ENCODE results near the gene CUTC. TPM values are rescaled to one million over a fixed set of nuclear protein-coding genes. Genes with fewer than 3 reads are reported as not detected.
"Not testable (repeated sequence)": the region's sequence is repeated elsewhere in the genome, so short reads cannot be mapped to it uniquely, and the experiment has no call there.

Gene CUTC
- total RNA-seq, 2 experiments from 2014 or later, result 26.0 to 26.6 TPM

- H3K4me1 Mint-ChIP-seq (ENCODE audit: low read depth), result peaks cover 11% of the 10 kb centered on the region
- no peak overlapping the region for H3K27ac Mint-ChIP-seq
- ChIA-PET CTCF (interaction anchor here (1.5 to 2.0 kb wide), 2 partner anchors 18 to 278 kb away, joined by 4 to 9 read pairs; no protein-coding TSS in a partner anchor), POLR2A (no interaction called here)
- no peaks in the 10 kb centered on the region for H3K9me3 Mint-ChIP-seq
- H3K27me3 Mint-ChIP-seq, result no peaks in the 10 kb centered on the region
- intact Hi-C loops (cut with micrococcal nuclease), result no loop called here
- DNase-seq, result no peak
- no peak overlapping the region for H3K4me3 Mint-ChIP-seq
- peaks cover 38% of the 10 kb centered on the region for H3K36me3 Mint-ChIP-seq
These were observed 17.6 kb upstream of the CUTC start for GRCh38 chr10:99714446-99714845.

- no peaks in the 10 kb centered on the region for H3K9me3 Mint-ChIP-seq
- DNase-seq, result no peak
- H3K4me1 Mint-ChIP-seq (ENCODE audit: low read depth), result no peaks in the 10 kb centered on the region
- peaks cover 55% of the 10 kb centered on the region for H3K36me3 Mint-ChIP-seq
- intact Hi-C loops (cut with micrococcal nuclease), result no loop called here
- H3K27ac Mint-ChIP-seq, result no peak overlapping the region
- POLR2A ChIA-PET, result interaction anchor here (1.2 kb wide), 1 partner anchor 12 kb away, joined by 3 read pairs; the partner anchor contains the start of genes COX15 and CUTC
- H3K27me3 Mint-ChIP-seq, result no peaks in the 10 kb centered on the region
- CTCF ChIA-PET, result no interaction called here
- no peak overlapping the region for H3K4me3 Mint-ChIP-seq
These were observed 11.6 kb upstream of the CUTC start for GRCh38 chr10:99720387-99720786.

GRCh38 chr10:99730026-99730425 is 2.0 kb upstream of the CUTC start:
- no peak overlapping the region for H3K4me3 Mint-ChIP-seq
- no peak for DNase-seq
- ChIA-PET POLR2A (interaction anchor here (1.4 kb wide), 1 partner anchor 111 kb away, joined by 3 read pairs; no protein-coding TSS in a partner anchor), CTCF (no interaction called here)
- no peaks in the 10 kb centered on the region for H3K27me3 Mint-ChIP-seq
- H3K9me3 Mint-ChIP-seq, result no peaks in the 10 kb centered on the region
- H3K36me3 Mint-ChIP-seq, result peaks cover 37% of the 10 kb centered on the region
- peaks cover 21% of the 10 kb centered on the region for H3K4me1 Mint-ChIP-seq (ENCODE audit: low read depth)
- intact Hi-C loops (cut with micrococcal nuclease), result loop anchor here (10.0 kb wide), 1 partner anchor 1595 kb away; the partner anchor contains the start of gene R3HCC1L
- H3K27ac Mint-ChIP-seq, result no peak overlapping the region

GRCh38 chr10:99731306-99732032 is 565 bp upstream of the CUTC start:
- CTCF ChIA-PET, result interaction anchor here (0.6 to 2.7 kb wide), 8 partner anchors 10 to 296 kb away, joined by 3 to 10 read pairs (median 5); partner anchors contain the start of gene DNMBP

GRCh38 chr10:99733366-99733765 is 1.3 kb downstream of the CUTC start:
- no peak for DNase-seq
- H3K9me3 Mint-ChIP-seq, result no peaks in the 10 kb centered on the region
- peaks cover 42% of the 10 kb centered on the region for H3K36me3 Mint-ChIP-seq
- H3K27me3 Mint-ChIP-seq, result no peaks in the 10 kb centered on the region
- H3K27ac Mint-ChIP-seq, result no peak overlapping the region
- ChIA-PET POLR2A (interaction anchor here (1.5 to 3.1 kb wide), 3 partner anchors 8 to 113 kb away, joined by 4 to 20 read pairs (median 11); partner anchors contain the start of gene SLC25A28), CTCF (interaction anchor here (1.3 to 2.7 kb wide), 4 partner anchors 10 to 173 kb away, joined by 3 to 9 read pairs (median 4); no protein-coding TSS in a partner anchor)
- peaks cover 33% of the 10 kb centered on the region for H3K4me1 Mint-ChIP-seq (ENCODE audit: low read depth)
- intact Hi-C loops (cut with micrococcal nuclease), result loop anchor here (10.0 kb wide), 1 partner anchor 1599 kb away; the partner anchor contains the start of gene R3HCC1L
- peak overlapping the region; percentile 61 for H3K4me3 Mint-ChIP-seq

More at GRCh38 chr10:99731306-99732032, 565 bp upstream of the CUTC start:
- DNase-seq, result no peak
- Mint-ChIP-seq H3K4me3 (peak overlapping the region; percentile 100), H3K27ac (peak overlapping the region; percentile 100), H3K4me1 (ENCODE audit: low read depth) (peaks cover 28% of the 10 kb centered on the region), H3K36me3 (peaks cover 35% of the 10 kb centered on the region), H3K27me3 (no peaks in the 10 kb centered on the region), H3K9me3 (no peaks in the 10 kb centered on the region)
- POLR2A ChIA-PET, result interaction anchor here (0.6 to 3.1 kb wide), 12 partner anchors 10 to 417 kb away, joined by 3 to 20 read pairs (median 4); partner anchors contain the start of genes ENTPD7, GOT1 and SLC25A28
- intact Hi-C loops (cut with micrococcal nuclease), result loop anchor here (1.0 to 10.0 kb wide), 4 partner anchors 72 to 1597 kb away; partner anchors contain the start of genes ENTPD7, GOT1, R3HCC1L and SLC25A28

- H3K9me3 Mint-ChIP-seq, DNase-seq, H3K4me3 Mint-ChIP-seq, H3K27me3 Mint-ChIP-seq, H3K27ac Mint-ChIP-seq: not testable (repeated sequence)
- ChIA-PET POLR2A (interaction anchor here (3.1 kb wide), 1 partner anchor 113 kb away, joined by 20 read pairs; the partner anchor contains the start of gene SLC25A28), CTCF (interaction anchor here (1.3 to 2.7 kb wide), 2 partner anchors 9 to 174 kb away, joined by 3 to 9 read pairs; no protein-coding TSS in a partner anchor)
- intact Hi-C loops (cut with micrococcal nuclease), result loop anchor here (10.0 kb wide), 1 partner anchor 1599 kb away; the partner anchor contains the start of gene R3HCC1L
- peaks cover 44% of the 10 kb centered on the region for H3K36me3 Mint-ChIP-seq
- peaks cover 29% of the 10 kb centered on the region for H3K4me1 Mint-ChIP-seq (ENCODE audit: low read depth)
These were observed 2.1 kb downstream of the CUTC start for GRCh38 chr10:99734111-99734510.

GRCh38 chr10:99740260-99740659 is 8.2 kb downstream of the CUTC start:
- intact Hi-C loops (cut with micrococcal nuclease), result no loop called here
- CTCF ChIA-PET, result interaction anchor here (1.1 to 1.7 kb wide), 2 partner anchors 37 to 105 kb away, joined by 5 to 8 read pairs; no protein-coding TSS in a partner anchor
- Mint-ChIP-seq H3K4me3 (no peak overlapping the region), H3K9me3 (peaks cover 14% of the 10 kb centered on the region), H3K36me3 (peaks cover 83% of the 10 kb centered on the region), H3K4me1 (ENCODE audit: low read depth) (peaks cover 25% of the 10 kb centered on the region), H3K27me3 (no peaks in the 10 kb centered on the region), H3K27ac (no peak overlapping the region)
- POLR2A ChIA-PET, result interaction anchor here (2.5 kb wide), 1 partner anchor 8 kb away, joined by 11 read pairs; the partner anchor contains the start of genes COX15 and CUTC
- DNase-seq, result no peak

GRCh38 chr10:99740933-99741559 is 9.0 kb downstream of the CUTC start:
- ChIA-PET CTCF (interaction anchor here (0.7 to 1.1 kb wide), 2 partner anchors 10 to 180 kb away, joined by 3 read pairs; no protein-coding TSS in a partner anchor), POLR2A (interaction anchor here (2.5 kb wide), 1 partner anchor 9 kb away, joined by 11 read pairs; the partner anchor contains the start of genes COX15 and CUTC)
- intact Hi-C loops (cut with micrococcal nuclease), result no loop called here
- DNase-seq, result no peak
- Mint-ChIP-seq H3K4me3 (no peak overlapping the region), H3K4me1 (ENCODE audit: low read depth) (peaks cover 21% of the 10 kb centered on the region), H3K9me3 (peaks cover 14% of the 10 kb centered on the region), H3K27ac (no peak overlapping the region), H3K36me3 (peaks cover 85% of the 10 kb centered on the region), H3K27me3 (no peaks in the 10 kb centered on the region)

GRCh38 chr10:99742254-99742653 is 10.2 kb downstream of the CUTC start:
- POLR2A ChIA-PET, result interaction anchor here (2.5 kb wide), 1 partner anchor 10 kb away, joined by 11 read pairs; the partner anchor contains the start of genes COX15 and CUTC
- peaks cover 80% of the 10 kb centered on the region for H3K36me3 Mint-ChIP-seq
- no peak overlapping the region for H3K27ac Mint-ChIP-seq
- no peak for DNase-seq
- H3K4me3 Mint-ChIP-seq, result no peak overlapping the region
- CTCF ChIA-PET, result interaction anchor here (1.1 to 1.8 kb wide), 2 partner anchors 10 to 182 kb away, joined by 3 to 9 read pairs; partner anchors contain the start of genes COX15 and CUTC
- H3K9me3 Mint-ChIP-seq, result peaks cover 14% of the 10 kb centered on the region
- H3K4me1 Mint-ChIP-seq (ENCODE audit: low read depth), result peaks cover 20% of the 10 kb centered on the region
- intact Hi-C loops (cut with micrococcal nuclease), result no loop called here
- no peaks in the 10 kb centered on the region for H3K27me3 Mint-ChIP-seq

- POLR2A ChIA-PET, result interaction anchor here (1.1 kb wide), 1 partner anchor 10 kb away, joined by 3 read pairs; the partner anchor contains the start of genes COX15 and CUTC
- CTCF ChIA-PET, result interaction anchor here (1.8 kb wide), 1 partner anchor 10 kb away, joined by 9 read pairs; the partner anchor contains the start of genes COX15 and CUTC
- no peak for DNase-seq
- H3K27me3 Mint-ChIP-seq, result no peaks in the 10 kb centered on the region
- intact Hi-C loops (cut with micrococcal nuclease), result no loop called here
- H3K4me1 Mint-ChIP-seq (ENCODE audit: low read depth), result peaks cover 16% of the 10 kb centered on the region
- no peak overlapping the region for H3K27ac Mint-ChIP-seq
- H3K4me3 Mint-ChIP-seq, result no peak overlapping the region
- peaks cover 14% of the 10 kb centered on the region for H3K9me3 Mint-ChIP-seq
- H3K36me3 Mint-ChIP-seq, result peaks cover 76% of the 10 kb centered on the region
These were observed 10.7 kb downstream of the CUTC start for GRCh38 chr10:99742701-99743100.

- intact Hi-C loops (cut with micrococcal nuclease), result no loop called here
- POLR2A ChIA-PET, result interaction anchor here (1.1 kb wide), 1 partner anchor 11 kb away, joined by 3 read pairs; the partner anchor contains the start of genes COX15 and CUTC
- CTCF ChIA-PET, result interaction anchor here (0.9 to 1.8 kb wide), 2 partner anchors 11 to 183 kb away, joined by 4 to 9 read pairs; partner anchors contain the start of genes COX15 and CUTC
- Mint-ChIP-seq H3K36me3 (peaks cover 72% of the 10 kb centered on the region), H3K4me1 (ENCODE audit: low read depth) (peaks cover 16% of the 10 kb centered on the region), H3K9me3 (peaks cover 14% of the 10 kb centered on the region), H3K27me3 (no peaks in the 10 kb centered on the region), H3K4me3 (no peak overlapping the region), H3K27ac (no peak overlapping the region)
- DNase-seq, result no peak
These were observed 11.8 kb downstream of the CUTC start for GRCh38 chr10:99743841-99744240.

Data from activated CD4-positive, alpha-beta memory T cell treated with anti-CD3 and anti-CD28 coated beads for 36 hours (primary cell).